ENCODE measurements around the gene LCN6.

DNA sequence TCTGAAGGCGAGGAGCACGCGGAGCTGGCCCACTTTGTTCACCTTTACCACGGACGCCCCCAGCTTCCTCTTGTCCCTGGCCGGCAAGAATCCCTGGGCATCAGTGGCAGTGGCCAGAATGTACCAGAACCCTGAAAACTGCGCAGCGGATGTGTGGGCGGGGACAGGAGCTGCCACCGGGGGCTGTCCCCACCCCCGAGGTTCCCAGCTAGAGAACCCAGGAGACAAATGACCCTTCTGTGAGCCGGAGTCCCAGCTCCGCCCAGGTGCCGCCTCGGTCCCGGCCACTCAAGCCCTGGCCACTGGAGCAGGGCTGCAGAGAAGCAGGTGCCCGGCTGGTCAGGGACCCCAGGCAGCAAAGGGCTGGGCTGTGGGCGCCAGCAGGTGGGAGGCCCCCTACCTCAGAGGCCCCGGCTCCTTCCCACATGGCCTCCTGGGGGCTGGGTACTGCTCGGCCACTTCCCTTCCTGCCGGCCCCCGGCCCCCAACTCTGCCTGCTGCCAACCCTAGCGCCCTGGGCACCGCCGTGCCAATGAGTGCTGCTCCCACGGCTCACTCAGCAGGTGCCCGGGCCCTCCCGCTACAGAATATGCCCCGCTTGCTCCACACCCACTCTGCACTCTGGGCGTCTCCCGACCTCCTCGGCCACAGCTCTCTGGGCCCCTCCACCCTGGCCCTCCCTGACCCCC lies 6.3 kb downstream of the LCN6 start:
- TF ChIP-seq POLR2A (IDR thresholded peaks at IDR 0.05) (no peak), CTCF (IDR thresholded peaks at IDR 0.05) (no peak), EP300 (IDR thresholded peaks at IDR 0.05) (no peak)
